HCT116 (cell line): ENCODE measurements around the gene GEMIN4. TPM values are rescaled to one million over a fixed set of nuclear protein-coding genes. Genes with fewer than 3 reads are reported as not detected.

Experiments used
- ATAC-seq: fragments of 200-7000 bp; cut with Tn5 transposase; 2 replicates; pipeline ENCODE4 v1.9.1; 2020; ENCODE audit warnings: mild to moderate bottlenecking, moderate library complexity
- BruUV-seq: library from RNA; stranded (reverse); fragments of 400-500 nt; replicated peaks from 2 replicates; lab custom pipeline; 2021; lab: Mats Ljungman, UMichigan
- CTCF ChIA-PET: fragments of 300-600 bp; sonication (Branson Sonifier 250); formaldehyde crosslinking; loops from one replicate; lab custom pipeline; 2021; ENCODE audit warnings: antibody characterized with exemption; lab: Charles Lee
- POLR2A ChIA-PET: fragments of 300-600, 350-600 bp; sonication (Branson Sonifier 250); formaldehyde crosslinking; loops from one replicate; lab custom pipeline; 2021; ENCODE audit warnings: antibody characterized with exemption; lab: Charles Lee
- RAD21 ChIA-PET, 2 experiments: fragments of 300-600 bp; sonication (Branson Sonifier 250); formaldehyde crosslinking; loops; one replicate each; lab custom pipeline; 2023; ENCODE audit warnings: low total read pairs in 2 of 2; ENCODE audit not compliant: uncharacterized antibody in 2 of 2, unreplicated experiment in 2 of 2, low non-redundant PET in 1 of 2; lab: Charles Lee
- DNase-seq: peaks from one replicate; pipeline ENCODE4 v3.0.0-alpha.2; 2010; ENCODE audit warnings: low read depth, low spot score
- H2AFZ ChIP-seq: fragments of 200-600 bp; shearing (Covaris generic), sonication (generic); 2 replicates; pipeline ENCODE4 v1.6.1; 2017; ENCODE audit warnings: low read depth, mixed run types, mixed read lengths, antibody characterized with exemption, low read length; ENCODE audit not compliant: poor library complexity, severe bottlenecking
- H3K27ac ChIP-seq: 2 replicates; pipeline ENCODE4 v1.5.1; 2012; ENCODE audit warnings: low read depth, low read length
- H3K27me3 ChIP-seq: fragments of 200-600 bp; sonication (generic); 2 replicates; pipeline ENCODE4 v1.6.1; 2016; ENCODE audit warnings: mixed run types, low read length, mixed read lengths; ENCODE audit not compliant: insufficient read depth
- H3K36me3 ChIP-seq, 2 experiments: fragments of 200-500 bp in 1 of 2; fragments of 200-600 bp in 1 of 2; sonication (Bioruptor generic) in 1 of 2; sonication (generic) in 1 of 2; 2 replicates each; pipeline versions ENCODE4 v1.5.1 to v1.6.1; 2014 to 2016; ENCODE audit warnings: low read length in 2 of 2, inconsistent platforms in 1 of 2, mixed read lengths in 1 of 2, mixed run types in 1 of 2; ENCODE audit not compliant: insufficient read depth in 2 of 2, control insufficient read depth in 1 of 2
- H3K4me1 ChIP-seq, 2 experiments: fragments of 200-600 bp in 1 of 2; sonication (generic) in 1 of 2; 2 replicates each; pipeline versions ENCODE4 v1.5.1 to v1.6.1; 2012 to 2017; ENCODE audit warnings: low read length in 2 of 2, inconsistent platforms in 1 of 2, mild to moderate bottlenecking in 1 of 2, mixed read lengths in 1 of 2, mixed run types in 1 of 2, moderate library complexity in 1 of 2; ENCODE audit not compliant: insufficient read depth in 2 of 2, control insufficient read depth in 1 of 2
- H3K4me2 ChIP-seq: fragments of 200-600 bp; sonication (generic); 2 replicates; pipeline ENCODE4 v1.6.1; 2017; ENCODE audit warnings: mixed run types, low read length, mixed read lengths
- H3K4me3 ChIP-seq, 2 experiments: fragments of 200-600 bp in 1 of 2; sonication (generic) in 1 of 2; replicated peaks in 1 of 2; 2 replicates each; pipeline ENCODE4 v1.5.1; 2011 to 2016; ENCODE audit warnings: low read length in 2 of 2, control low read depth in 1 of 2, low read depth in 1 of 2, mild to moderate bottlenecking in 1 of 2, mixed read lengths in 1 of 2, mixed run types in 1 of 2
- H3K79me2 ChIP-seq: fragments of 200-600 bp; sonication (generic); 2 replicates; pipeline ENCODE4 v1.6.1; 2017; ENCODE audit warnings: mild to moderate bottlenecking, mixed run types, low read length, moderate library complexity, mixed read lengths; ENCODE audit not compliant: insufficient read depth
- H3K9ac ChIP-seq: fragments of 200-600 bp; sonication (generic); 2 replicates; pipeline ENCODE4 v1.6.1; 2016; ENCODE audit warnings: low read length, mixed read lengths
- H3K9me2 ChIP-seq: fragments of 200-600 bp; sonication (generic), shearing (Covaris generic); 2 replicates; pipeline ENCODE4 v1.6.1; 2017; ENCODE audit warnings: mixed run types, mild to moderate bottlenecking, moderate library complexity; ENCODE audit not compliant: insufficient read depth
- H3K9me3 ChIP-seq, 2 experiments: fragments of 200-500 bp in 1 of 2; fragments of 200-600 bp in 1 of 2; sonication (Bioruptor generic) in 1 of 2; sonication (generic) in 1 of 2; 2 replicates each; pipeline ENCODE4 v1.6.1; 2014 to 2017; ENCODE audit warnings: low read length in 2 of 2, mixed read lengths in 2 of 2, inconsistent platforms in 1 of 2, low read depth in 1 of 2, mild to moderate bottlenecking in 1 of 2, mixed run types in 1 of 2, moderate library complexity in 1 of 2; ENCODE audit not compliant: control insufficient read depth in 1 of 2, insufficient read depth in 1 of 2
- H4K20me1 ChIP-seq: fragments of 200-600 bp; sonication (generic), shearing (Covaris generic); 2 replicates; pipeline ENCODE4 v1.6.1; 2017; ENCODE audit warnings: mixed run types, mild to moderate bottlenecking, moderate library complexity; ENCODE audit not compliant: insufficient read depth
- CEBPB ChIP-seq: IDR thresholded peaks from 2 replicates; pipeline ENCODE4 v1.6.1; 2012; ENCODE audit warnings: low read depth
- ELF1 ChIP-seq: IDR thresholded peaks from 2 replicates; pipeline ENCODE4 v1.6.1; 2012; ENCODE audit warnings: low read depth, borderline replicate concordance
- EZH2 ChIP-seq: fragments of 200-600 bp; sonication (generic); IDR thresholded peaks from 2 replicates; pipeline ENCODE4 v1.6.1; 2017; ENCODE audit warnings: antibody characterized with exemption, mixed run types
- FOSL1 ChIP-seq: IDR thresholded peaks from 2 replicates; pipeline ENCODE4 v1.6.1; 2012; ENCODE audit warnings: low read depth
- JUND ChIP-seq: IDR thresholded peaks from 2 replicates; pipeline ENCODE4 v1.6.1; 2012
- SIN3A ChIP-seq: IDR thresholded peaks from 2 replicates; pipeline ENCODE4 v1.6.1; 2012; ENCODE audit warnings: low read depth
- YY1 ChIP-seq: IDR thresholded peaks from 2 replicates; pipeline ENCODE4 v1.6.1; 2011; ENCODE audit warnings: low read length, low read depth, moderate library complexity, mild to moderate bottlenecking; ENCODE audit not compliant: insufficient replicate concordance; ENCODE audit errors: extremely low read depth
- ZFX ChIP-seq: fragments of 450-650 bp; IDR thresholded peaks from 2 replicates; pipeline ENCODE4 v1.6.1; 2017
- ZNF274 ChIP-seq: fragments of 200-500 bp; sonication (Bioruptor generic); IDR thresholded peaks from 2 replicates; pipeline ENCODE4 v1.6.1; 2014; ENCODE audit warnings: mild to moderate bottlenecking, low read depth, low read length, inconsistent platforms
- intact Hi-C: fragments of 100-400 bp; cut with micrococcal nuclease; formaldehyde crosslinking; loops from 2 replicates; pipeline ENCODE4 v1.10.0; 2022
- total RNA-seq: library from RNA; stranded (reverse); gene quantifications from one replicate; pipeline ENCODE4 v1.2.1, GENCODE V29; 2021; ENCODE audit not compliant: unreplicated experiment
- TF ChIP-seq, protein P1 (sequence below): IDR thresholded peaks from 2 replicates; pipeline ENCODE4 v1.6.1; 2011; ENCODE audit warnings: mild to moderate bottlenecking, low read length, moderate library complexity; ENCODE audit not compliant: insufficient replicate concordance; ENCODE audit errors: extremely low read depth
- TF ChIP-seq, protein P2 (sequence below), 3 experiments: fragments of 200-600 bp in 1 of 3; sonication (generic) in 1 of 3; IDR thresholded peaks in 2 of 3; conservative IDR thresholded peaks in 1 of 3; 2 replicates each; pipeline ENCODE4 v1.5.1; 2012 to 2017; ENCODE audit warnings: low read depth in 2 of 3, low read length in 2 of 3, antibody characterized with exemption in 1 of 3, borderline replicate concordance in 1 of 3, control low read depth in 1 of 3, mild to moderate bottlenecking in 1 of 3, mixed read lengths in 1 of 3, mixed run types in 1 of 3, moderate library complexity in 1 of 3; ENCODE audit not compliant: insufficient read depth in 1 of 3
- TF ChIP-seq, protein P3 (sequence below): IDR thresholded peaks from 2 replicates; pipeline ENCODE4 v1.6.1; 2012; ENCODE audit warnings: low read depth
- TF ChIP-seq, protein P4 (sequence below): IDR thresholded peaks from 2 replicates; pipeline ENCODE4 v1.6.1; 2012

The GEMIN4 gene
- total RNA-seq, 1 experiment from 2014 or later, result 53.2 TPM

DNA sequence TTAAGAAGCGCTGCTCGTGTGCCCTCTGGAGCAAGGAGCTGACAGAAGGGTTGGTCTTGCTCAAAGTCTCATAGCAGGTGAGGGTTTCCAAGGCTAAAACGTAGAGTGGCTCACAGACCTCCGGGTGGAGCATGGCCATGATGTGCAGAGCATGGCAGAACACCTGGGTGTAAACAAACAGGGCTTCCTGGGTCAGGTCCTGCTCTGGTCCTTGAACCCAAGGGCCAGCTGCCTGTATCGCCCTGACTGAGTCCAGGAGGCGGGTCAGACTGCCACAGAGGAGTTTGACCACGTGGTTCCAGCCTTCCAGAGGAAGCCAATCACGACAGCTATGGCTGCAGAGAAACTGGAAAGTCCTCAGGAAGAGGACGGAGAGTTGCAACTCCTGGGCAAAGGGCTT lies 7.1 kb downstream of the GEMIN4 start:
- CTCF ChIA-PET, result no interaction called here

More for the DNA sequence above, 7.1 kb downstream of the GEMIN4 start:
- Histone ChIP-seq H2AFZ (no peak overlapping the region), H3K9me2 (no peaks in the 10 kb centered on the region), H3K4me2 (no peak overlapping the region), H3K4me3 (no peak overlapping the region), H3K9ac (no peak overlapping the region), H3K79me2 (peaks cover 95% of the 10 kb centered on the region), H3K9me3 (no peaks in the 10 kb centered on the region), H4K20me1 (peaks cover 14% of the 10 kb centered on the region; the same call in 1 of the 2 replicates), H3K27ac (no peak overlapping the region), H3K4me1 (no peaks in the 10 kb centered on the region; a peak in 1 of 4 replicates), H3K36me3 (peaks cover 53 to 83% of the 10 kb centered on the region in 2 experiments)
- ATAC-seq, result no peak
- intact Hi-C loops, result no loop called here
- no TSS peak for BruUV-seq
- RAD21 ChIA-PET, result no interaction called here
- no peak for DNase-seq
- TF ChIP-seq JUND, result no peak
- TF ChIP-seq FOSL1, result no peak
- no peak for TF ChIP-seq ZFX
- TF ChIP-seq ELF1, result no peak
- TF ChIP-seq, protein P1, sequence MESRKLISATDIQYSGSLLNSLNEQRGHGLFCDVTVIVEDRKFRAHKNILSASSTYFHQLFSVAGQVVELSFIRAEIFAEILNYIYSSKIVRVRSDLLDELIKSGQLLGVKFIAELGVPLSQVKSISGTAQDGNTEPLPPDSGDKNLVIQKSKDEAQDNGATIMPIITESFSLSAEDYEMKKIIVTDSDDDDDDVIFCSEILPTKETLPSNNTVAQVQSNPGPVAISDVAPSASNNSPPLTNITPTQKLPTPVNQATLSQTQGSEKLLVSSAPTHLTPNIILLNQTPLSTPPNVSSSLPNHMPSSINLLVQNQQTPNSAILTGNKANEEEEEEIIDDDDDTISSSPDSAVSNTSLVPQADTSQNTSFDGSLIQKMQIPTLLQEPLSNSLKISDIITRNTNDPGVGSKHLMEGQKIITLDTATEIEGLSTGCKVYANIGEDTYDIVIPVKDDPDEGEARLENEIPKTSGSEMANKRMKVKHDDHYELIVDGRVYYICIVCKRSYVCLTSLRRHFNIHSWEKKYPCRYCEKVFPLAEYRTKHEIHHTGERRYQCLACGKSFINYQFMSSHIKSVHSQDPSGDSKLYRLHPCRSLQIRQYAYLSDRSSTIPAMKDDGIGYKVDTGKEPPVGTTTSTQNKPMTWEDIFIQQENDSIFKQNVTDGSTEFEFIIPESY, result no peak
- TF ChIP-seq CEBPB, result no peak
- TF ChIP-seq, protein P2, sequence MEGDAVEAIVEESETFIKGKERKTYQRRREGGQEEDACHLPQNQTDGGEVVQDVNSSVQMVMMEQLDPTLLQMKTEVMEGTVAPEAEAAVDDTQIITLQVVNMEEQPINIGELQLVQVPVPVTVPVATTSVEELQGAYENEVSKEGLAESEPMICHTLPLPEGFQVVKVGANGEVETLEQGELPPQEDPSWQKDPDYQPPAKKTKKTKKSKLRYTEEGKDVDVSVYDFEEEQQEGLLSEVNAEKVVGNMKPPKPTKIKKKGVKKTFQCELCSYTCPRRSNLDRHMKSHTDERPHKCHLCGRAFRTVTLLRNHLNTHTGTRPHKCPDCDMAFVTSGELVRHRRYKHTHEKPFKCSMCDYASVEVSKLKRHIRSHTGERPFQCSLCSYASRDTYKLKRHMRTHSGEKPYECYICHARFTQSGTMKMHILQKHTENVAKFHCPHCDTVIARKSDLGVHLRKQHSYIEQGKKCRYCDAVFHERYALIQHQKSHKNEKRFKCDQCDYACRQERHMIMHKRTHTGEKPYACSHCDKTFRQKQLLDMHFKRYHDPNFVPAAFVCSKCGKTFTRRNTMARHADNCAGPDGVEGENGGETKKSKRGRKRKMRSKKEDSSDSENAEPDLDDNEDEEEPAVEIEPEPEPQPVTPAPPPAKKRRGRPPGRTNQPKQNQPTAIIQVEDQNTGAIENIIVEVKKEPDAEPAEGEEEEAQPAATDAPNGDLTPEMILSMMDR (IDR thresholded peaks at IDR 0.05 in 2 of 3, conservative IDR thresholded peaks at IDR 0.05 in 1 of 3; ENCODE audit: borderline replicate concordance in 1 of 3, insufficient read depth in 1 of 3, low read depth in 2 of 3, low read length in 2 of 3), result no peak
- TF ChIP-seq SIN3A, result no peak
- no peak for TF ChIP-seq YY1
- TF ChIP-seq ZNF274, result no peak
- TF ChIP-seq, protein P3, sequence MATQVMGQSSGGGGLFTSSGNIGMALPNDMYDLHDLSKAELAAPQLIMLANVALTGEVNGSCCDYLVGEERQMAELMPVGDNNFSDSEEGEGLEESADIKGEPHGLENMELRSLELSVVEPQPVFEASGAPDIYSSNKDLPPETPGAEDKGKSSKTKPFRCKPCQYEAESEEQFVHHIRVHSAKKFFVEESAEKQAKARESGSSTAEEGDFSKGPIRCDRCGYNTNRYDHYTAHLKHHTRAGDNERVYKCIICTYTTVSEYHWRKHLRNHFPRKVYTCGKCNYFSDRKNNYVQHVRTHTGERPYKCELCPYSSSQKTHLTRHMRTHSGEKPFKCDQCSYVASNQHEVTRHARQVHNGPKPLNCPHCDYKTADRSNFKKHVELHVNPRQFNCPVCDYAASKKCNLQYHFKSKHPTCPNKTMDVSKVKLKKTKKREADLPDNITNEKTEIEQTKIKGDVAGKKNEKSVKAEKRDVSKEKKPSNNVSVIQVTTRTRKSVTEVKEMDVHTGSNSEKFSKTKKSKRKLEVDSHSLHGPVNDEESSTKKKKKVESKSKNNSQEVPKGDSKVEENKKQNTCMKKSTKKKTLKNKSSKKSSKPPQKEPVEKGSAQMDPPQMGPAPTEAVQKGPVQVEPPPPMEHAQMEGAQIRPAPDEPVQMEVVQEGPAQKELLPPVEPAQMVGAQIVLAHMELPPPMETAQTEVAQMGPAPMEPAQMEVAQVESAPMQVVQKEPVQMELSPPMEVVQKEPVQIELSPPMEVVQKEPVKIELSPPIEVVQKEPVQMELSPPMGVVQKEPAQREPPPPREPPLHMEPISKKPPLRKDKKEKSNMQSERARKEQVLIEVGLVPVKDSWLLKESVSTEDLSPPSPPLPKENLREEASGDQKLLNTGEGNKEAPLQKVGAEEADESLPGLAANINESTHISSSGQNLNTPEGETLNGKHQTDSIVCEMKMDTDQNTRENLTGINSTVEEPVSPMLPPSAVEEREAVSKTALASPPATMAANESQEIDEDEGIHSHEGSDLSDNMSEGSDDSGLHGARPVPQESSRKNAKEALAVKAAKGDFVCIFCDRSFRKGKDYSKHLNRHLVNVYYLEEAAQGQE, result no peak
- no peak for TF ChIP-seq EZH2
- TF ChIP-seq, protein P4, sequence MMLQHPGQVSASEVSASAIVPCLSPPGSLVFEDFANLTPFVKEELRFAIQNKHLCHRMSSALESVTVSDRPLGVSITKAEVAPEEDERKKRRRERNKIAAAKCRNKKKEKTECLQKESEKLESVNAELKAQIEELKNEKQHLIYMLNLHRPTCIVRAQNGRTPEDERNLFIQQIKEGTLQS, result no peak
- TF ChIP-seq, all 23 proteins: peak for 0
- POLR2A ChIA-PET, result no interaction called here
- no peaks in the 10 kb centered on the region for H3K27me3 ChIP-seq
